CD4-positive, alpha-beta T cell treated with Interleukin-6 at 100 ng/mL for 8 hours (primary cell): ENCODE results near the gene TRIP13.
"Not testable (repeated sequence)": the region's sequence is repeated elsewhere in the genome, so short reads cannot be mapped to it uniquely, and the experiment has no call there.

Source experiments
- DNase-seq: peaks from one replicate; pipeline ENCODE4 v3.0.0-alpha.2; 2020; ENCODE audit warnings: mixed read lengths, low spot score

The TRIP13 gene

DNA sequence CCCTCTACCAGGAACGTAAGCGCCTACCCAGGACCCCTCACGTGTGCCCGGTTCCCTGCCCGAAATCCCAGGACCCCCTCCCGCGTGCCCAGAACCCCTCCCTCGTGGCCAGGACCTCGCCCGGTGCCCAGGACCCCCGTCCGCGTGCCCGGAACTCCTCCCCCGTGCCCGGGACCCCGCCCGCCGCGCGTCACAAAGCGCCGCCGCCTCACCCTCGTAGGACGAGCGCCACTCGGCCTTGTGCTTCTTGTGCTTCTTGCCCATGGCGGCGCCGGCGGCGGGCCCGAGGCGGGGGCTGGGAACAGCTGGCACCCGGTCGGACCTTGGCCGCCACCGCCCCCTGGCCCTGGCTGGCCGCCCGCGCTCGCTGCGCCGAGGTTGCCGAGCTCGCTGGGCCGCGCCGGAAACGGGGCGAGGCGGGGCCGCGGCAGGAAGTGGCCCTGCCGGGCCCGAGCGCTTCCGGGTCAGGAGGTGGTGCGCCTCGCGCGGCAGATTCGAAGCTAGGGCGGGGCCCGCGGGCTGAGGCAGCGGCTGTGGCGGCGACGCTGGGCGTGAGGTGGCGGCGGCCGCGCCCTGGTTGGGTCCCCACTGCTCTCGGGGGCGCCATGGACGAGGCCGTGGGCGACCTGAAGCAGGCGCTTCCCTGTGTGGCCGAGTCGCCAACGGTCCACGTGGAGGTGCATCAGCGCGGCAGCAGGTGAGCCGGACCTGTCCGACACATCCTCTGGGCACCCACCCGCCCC lies at the start of gene TRIP13, which contains the start of gene BRD9:
TSS of gene TRIP13 (plus strand) at position 491 of the 743 bp plus-strand sequence. CDS start at position 606, 115 bp downstream.
TSS of gene BRD9 (minus strand) at position 408 of the 743 bp plus-strand sequence. CDS start at position 264, 144 bp downstream.
- peak; percentile 75 for DNase-seq

GRCh38 chr5:843371-843770 lies 49.3 kb upstream of the TRIP13 start:
- DNase-seq, result not testable (repeated sequence)

GRCh38 chr5:843926-844325 lies 48.8 kb upstream of the TRIP13 start:
- DNase-seq, result not testable (repeated sequence)

DNA sequence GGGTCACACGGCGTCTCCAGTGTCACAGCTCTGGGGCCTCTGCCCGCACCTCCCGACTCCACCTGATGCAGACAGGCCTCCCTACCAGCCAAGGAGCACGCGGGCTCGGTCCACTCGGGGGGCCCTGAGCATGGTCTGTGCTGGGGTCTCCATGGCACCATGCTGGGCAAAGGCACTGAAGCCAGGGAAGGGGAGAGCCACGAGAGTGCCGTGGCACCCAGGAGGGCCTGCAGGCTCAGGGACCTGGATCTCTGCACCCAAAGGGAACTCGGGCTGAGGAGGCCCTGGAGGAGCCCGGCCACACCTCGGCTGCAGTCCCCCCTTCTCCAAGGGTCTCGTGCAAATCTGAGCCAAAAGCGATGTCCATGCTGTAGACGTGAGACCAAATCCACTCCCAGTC lies 48.3 kb upstream of the TRIP13 start:
- not testable (repeated sequence) for DNase-seq

GRCh38 chr5:845031-845675 lies 47.5 kb upstream of the TRIP13 start:
- not testable (repeated sequence) for DNase-seq

- not testable (repeated sequence) for DNase-seq
Observed at GRCh38 chr5:845676-846601, 46.7 kb upstream of the TRIP13 start.

GRCh38 chr5:846602-847091 lies 46.0 kb upstream of the TRIP13 start:
- not testable (repeated sequence) for DNase-seq

DNA sequence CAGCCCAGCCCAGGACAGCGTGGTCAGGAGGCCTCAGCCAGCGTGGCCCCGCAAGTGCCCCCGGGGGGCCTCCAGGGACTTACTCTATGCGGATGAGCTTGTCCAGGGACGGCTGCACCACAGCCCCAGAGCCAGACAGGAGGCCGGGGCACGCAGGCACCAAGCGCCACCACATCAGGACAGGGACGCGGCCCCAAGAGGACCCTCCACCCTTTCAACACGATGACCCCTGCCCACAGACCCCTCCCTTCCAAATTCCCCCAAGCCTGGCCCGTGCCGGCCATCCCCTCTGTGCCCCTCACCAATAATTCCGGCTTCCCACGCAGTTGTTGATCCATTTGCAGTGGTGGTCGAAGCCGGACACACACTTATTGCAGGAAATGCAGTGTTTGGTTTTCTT lies 45.5 kb upstream of the TRIP13 start:
- DNase-seq, result not testable (repeated sequence)

DNA sequence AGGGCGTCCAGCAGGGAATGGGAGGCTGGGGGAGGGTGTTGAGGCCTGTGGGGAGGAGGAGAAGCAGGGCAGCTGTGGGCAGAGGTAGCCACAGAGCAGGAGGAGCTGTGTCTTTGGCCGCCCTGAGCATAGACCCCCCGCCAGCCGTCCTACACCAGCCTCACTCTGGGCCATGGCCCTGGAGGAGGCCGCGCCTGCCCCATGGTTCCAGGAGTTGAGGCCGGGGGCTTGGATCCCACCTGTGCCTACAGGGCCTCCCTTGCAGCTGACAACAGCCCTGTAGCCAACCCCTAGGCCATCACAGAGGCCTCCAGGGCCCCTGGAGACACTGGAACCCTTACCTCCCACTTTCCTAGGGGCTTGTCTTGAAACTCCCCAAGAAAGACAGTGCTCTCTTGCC lies 44.9 kb upstream of the TRIP13 start:
- not testable (repeated sequence) for DNase-seq

- DNase-seq, result no peak
Observed at GRCh38 chr5:848671-849111, 44.0 kb upstream of the TRIP13 start.

DNA sequence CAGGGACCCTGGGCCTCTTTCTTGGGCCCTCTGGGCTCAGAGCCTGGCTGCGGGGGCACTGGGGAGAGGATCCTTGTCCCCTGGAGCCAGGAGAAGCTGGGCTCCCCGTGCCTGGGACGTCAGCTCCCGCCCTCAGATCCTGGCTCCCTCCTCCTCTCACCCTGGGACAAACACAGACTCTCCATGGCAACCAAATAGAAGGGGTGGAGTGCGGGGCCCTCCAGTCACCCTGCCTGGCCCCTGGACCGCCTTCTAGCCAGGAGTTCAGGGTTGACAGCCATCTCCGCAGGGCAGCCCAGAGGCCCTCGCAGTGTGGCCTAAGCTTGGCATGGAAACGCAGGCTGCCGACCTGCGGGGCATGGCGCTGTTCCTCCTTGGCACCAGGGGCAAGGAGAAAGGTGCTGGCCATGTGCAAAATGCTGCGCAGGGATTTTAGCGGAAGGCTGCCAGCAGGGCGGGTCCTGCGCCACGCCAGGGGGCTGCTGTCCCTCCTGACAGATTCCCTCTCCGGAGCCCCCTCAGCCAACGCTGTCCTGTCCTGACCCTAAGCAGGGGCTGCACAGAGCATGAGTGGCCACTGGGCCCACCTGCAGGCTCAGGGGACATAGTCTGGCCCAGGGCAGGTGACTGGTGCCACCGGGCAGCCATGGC lies 42.9 kb upstream of the TRIP13 start:
- DNase-seq, result no peak

DNA sequence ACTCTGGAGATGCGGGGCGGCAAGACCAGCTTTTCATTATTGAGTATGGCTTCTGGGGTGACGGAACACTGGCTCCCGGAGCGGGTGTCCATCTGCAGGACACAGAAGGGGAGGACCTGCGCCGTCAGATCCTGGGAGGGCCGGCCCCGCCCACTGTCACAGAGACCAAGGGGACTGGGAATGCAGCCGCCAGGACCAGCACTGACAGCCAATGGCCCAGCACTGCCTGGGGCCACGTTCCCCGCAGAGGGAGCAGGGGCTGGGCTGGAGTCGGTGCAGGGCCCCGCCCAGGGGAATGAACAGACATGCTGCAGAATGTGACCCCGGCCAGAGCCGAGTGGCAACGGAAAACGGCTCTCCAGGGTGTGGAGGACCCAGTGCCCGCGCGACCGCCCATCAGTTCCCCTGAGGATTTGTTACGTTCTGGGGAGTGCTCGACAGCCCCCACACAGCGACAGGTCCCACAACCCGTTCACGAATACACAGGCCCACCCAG lies 42.1 kb upstream of the TRIP13 start, which contains the start of gene ZDHHC11:
TSS of gene ZDHHC11 (minus strand) at position 476 of the 496 bp plus-strand sequence. CDS start at position 92, 384 bp downstream.
- DNase-seq, result no peak

DNA sequence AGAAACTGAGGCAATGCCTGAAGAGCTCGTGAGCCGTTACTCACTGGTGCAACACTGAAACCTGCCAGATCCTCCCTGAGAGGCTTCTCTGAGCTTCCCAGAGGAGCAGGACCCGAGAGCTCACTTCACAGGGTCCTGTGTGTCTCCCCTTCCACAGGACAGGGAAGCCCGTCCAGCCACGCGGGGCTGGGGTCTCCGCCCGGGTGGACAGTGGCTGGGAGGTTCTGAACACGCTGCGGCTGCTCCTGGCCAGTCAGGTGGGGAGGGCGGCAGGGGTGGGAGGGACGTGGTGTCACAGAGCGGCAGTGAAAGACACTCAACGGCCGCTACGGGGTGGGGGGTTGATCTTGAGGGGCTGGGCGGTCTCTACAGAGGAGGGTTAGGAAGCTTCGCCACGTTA lies 41.6 kb upstream of the TRIP13 start:
- no peak for DNase-seq

DNA sequence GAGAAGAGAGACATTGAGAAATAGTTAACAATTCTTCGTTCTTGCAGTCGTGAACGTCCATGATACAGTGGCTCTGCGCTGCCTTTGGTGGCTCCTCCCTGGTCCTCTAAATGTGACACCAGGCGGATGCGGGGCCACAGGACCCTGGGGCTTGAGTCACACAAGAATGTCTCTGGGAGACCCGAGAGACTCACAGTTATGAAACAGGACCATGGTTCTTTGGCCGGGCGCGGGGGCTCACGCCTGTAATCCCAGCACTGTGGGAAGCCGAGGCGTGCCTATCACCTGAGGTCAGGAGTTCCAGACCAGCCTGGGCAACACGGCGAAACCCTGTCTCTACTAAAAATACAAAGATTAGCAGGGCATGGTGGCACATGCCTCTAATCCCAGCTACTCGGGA lies 41.1 kb upstream of the TRIP13 start:
- no peak for DNase-seq

DNA sequence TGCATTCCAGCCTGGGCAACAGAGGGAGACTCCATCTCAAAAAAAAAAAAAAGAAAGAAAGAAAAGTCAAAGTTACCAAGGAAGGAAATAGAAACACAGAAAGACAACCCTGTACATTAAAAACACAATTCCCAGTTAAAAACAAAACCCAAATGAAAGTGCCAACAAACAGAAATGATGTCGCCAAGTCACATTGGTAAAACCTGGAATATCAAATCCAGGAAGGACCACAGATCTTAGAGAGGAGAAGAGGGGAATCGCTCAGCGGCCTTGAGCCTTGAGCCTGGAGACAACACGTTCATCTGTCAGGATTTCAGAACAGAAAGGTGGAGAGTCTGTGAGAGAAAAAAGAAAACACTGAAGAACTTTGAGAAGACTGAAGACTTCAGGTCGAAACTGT lies 40.7 kb upstream of the TRIP13 start:
- no peak for DNase-seq

- DNase-seq, result no peak
Observed at GRCh38 chr5:852431-853401, 40.0 kb upstream of the TRIP13 start.

GRCh38 chr5:853416-854090 lies 39.1 kb upstream of the TRIP13 start:
- DNase-seq, result not testable (repeated sequence)

GRCh38 chr5:854217-854616 lies 38.5 kb upstream of the TRIP13 start:
- no peak for DNase-seq
